ENCODE measurements around the gene SP1. TPM values are rescaled to one million over a fixed set of nuclear protein-coding genes. Genes with fewer than 3 reads are reported as not detected.
A peak's percentile ranks its signal among the peaks of the same experiment; 100 is the strongest.
"Not testable (repeated sequence)": the region's sequence is repeated elsewhere in the genome, so short reads cannot be mapped to it uniquely, and the experiment has no call there.

The SP1 gene
- total and polyA plus RNA-seq, 8 donors = 69.5 to 82.0 (median 78.0) TPM

- Histone ChIP-seq H3K9me3 (no peaks in the 10 kb centered on the region), H3K36me3 (peaks cover 0 to 28% of the 10 kb centered on the region in 2 donors), H3K27ac (peak overlapping the region; percentile 97 to 98), H3K4me1 (peaks cover 41 to 46% of the 10 kb centered on the region in 2 donors), H3K27me3 (no peaks in the 10 kb centered on the region), H3K4me3 (peak overlapping the region; percentile 40 to 59)
- TF ChIP-seq CTCF (IDR thresholded peaks at IDR 0.05) = no peak
- peak; percentile 91 to 100 (median 100) for DNase-seq
- intact Hi-C loops (cut with DNase I) = no loop called here
- peak; percentile 83 for ATAC-seq
These were observed 430 bp upstream of the SP1 start for GRCh38 chr12:53379389-53380103.

- H3K4me1 ChIP-seq = peaks cover 54 to 61% of the 10 kb centered on the region in 2 donors
- H3K4me3 ChIP-seq = peak overlapping the region; percentile 34 to 59
- peak overlapping the region; percentile 86 to 97 for H3K27ac ChIP-seq
- no peak for TF ChIP-seq CTCF (IDR thresholded peaks at IDR 0.05)
- DNase-seq = peak in 1 of 4 donors; percentile 40
- peaks cover 0 to 43% of the 10 kb centered on the region in 2 donors for H3K36me3 ChIP-seq
- no peaks in the 10 kb centered on the region for H3K27me3 ChIP-seq
- intact Hi-C loops (cut with DNase I) = no loop called here
- ATAC-seq = no peak
- H3K9me3 ChIP-seq = no peaks in the 10 kb centered on the region
These were observed 1.1 kb downstream of the SP1 start for GRCh38 chr12:53380794-53381730.

- intact Hi-C loops (cut with DNase I) = no loop called here
- TF ChIP-seq CTCF (IDR thresholded peaks at IDR 0.05) = peak; percentile 24 to 44
- Histone ChIP-seq H3K27ac (peak overlapping the region; percentile 86 to 97), H3K4me3 (peak overlapping the region in 1 of 2 donors; percentile 59), H3K4me1 (peaks cover 55 to 70% of the 10 kb centered on the region in 2 donors), H3K27me3 (no peaks in the 10 kb centered on the region), H3K36me3 (peaks cover 0 to 52% of the 10 kb centered on the region in 2 donors), H3K9me3 (no peaks in the 10 kb centered on the region)
- ATAC-seq = no peak
- peak in 1 of 4 donors; percentile 58 for DNase-seq
These were observed 2.0 kb downstream of the SP1 start for GRCh38 chr12:53381731-53382630.

- intact Hi-C loops (cut with DNase I) = no loop called here
- no peak overlapping the region for H3K27ac ChIP-seq
These were observed 3.3 kb downstream of the SP1 start for GRCh38 chr12:53383258-53383657.

GRCh38 chr12:53386381-53386780 is 6.4 kb downstream of the SP1 start:
- H3K9me3 ChIP-seq; H3K27ac ChIP-seq; ATAC-seq; intact Hi-C loops (cut with DNase I); H3K27me3 ChIP-seq: not testable (repeated sequence)
- H3K36me3 ChIP-seq = peaks cover 0 to 77% of the 10 kb centered on the region in 2 donors
- H3K4me3 ChIP-seq = peak overlapping the region in 1 of 2 donors; percentile 59
- peaks cover 61 to 100% of the 10 kb centered on the region in 2 donors for H3K4me1 ChIP-seq
- peak in 1 of 4 donors; percentile 6 for DNase-seq

More at GRCh38 chr12:53383258-53383657, 3.3 kb downstream of the SP1 start:
- no peak for TF ChIP-seq CTCF (IDR thresholded peaks at IDR 0.05)
- Histone ChIP-seq H3K4me3 (peak overlapping the region; percentile 1 to 59), H3K9me3 (no peaks in the 10 kb centered on the region), H3K27me3 (no peaks in the 10 kb centered on the region), H3K4me1 (peaks cover 58 to 83% of the 10 kb centered on the region in 2 donors), H3K36me3 (peaks cover 0 to 59% of the 10 kb centered on the region in 2 donors)
- DNase-seq (peak in 1 of 4 donors; percentile 22), ATAC-seq (no peak)
